Stimulated activated CD8-positive, alpha-beta memory T cell treated with anti-CD3 and anti-CD28 coated beads, Interleukin-2, amount 100 ng/mL, for 48 hours (primary cell): ENCODE data around the gene ZNF879.

Source experiments
- DNase-seq, 2 donors: peaks; one replicate each; pipeline ENCODE4 v3.0.0-alpha.2; 2020; ENCODE audit warnings: low read depth in 2 of 2

Gene ZNF879

DNA sequence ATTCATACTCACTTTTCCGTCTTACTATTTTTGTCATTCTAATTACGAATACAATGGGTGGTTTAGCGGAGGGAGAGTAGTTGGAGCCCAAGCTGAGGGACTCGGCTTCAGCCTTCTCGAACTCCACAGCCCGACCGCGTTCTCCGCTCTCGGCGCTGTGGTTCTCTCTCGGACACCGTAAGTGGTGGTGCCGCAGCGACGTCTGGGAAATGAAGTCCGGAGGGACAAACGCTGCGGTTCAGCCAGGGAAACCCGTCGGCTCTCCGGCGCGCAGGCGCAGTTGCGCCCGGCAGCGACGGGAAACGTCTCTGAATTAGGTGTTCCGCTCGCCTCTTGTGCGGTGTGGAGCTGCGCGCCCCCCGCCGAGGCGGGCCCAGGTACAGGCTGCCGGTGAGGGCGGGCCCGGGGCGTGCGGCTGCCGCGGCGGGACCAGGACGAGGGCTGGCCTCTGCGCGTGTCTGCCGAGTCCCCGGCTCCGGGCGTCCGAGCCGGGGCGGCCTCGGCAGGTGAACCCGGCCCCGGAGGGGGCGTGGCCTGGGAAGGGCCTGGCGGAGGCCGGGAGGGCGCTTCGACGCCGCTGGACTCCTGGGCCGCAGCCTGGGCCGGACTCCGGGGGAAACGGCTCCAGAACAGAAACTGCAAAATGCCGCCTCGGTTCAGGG, at the start of gene ZNF879:
Gene ZNF879 (plus strand): TSS at position 277 of the 662 bp plus-strand sequence. CDS start 1,201 bp downstream, outside the sequence.
- DNase-seq: peak; percentile 84 to 85

DNA sequence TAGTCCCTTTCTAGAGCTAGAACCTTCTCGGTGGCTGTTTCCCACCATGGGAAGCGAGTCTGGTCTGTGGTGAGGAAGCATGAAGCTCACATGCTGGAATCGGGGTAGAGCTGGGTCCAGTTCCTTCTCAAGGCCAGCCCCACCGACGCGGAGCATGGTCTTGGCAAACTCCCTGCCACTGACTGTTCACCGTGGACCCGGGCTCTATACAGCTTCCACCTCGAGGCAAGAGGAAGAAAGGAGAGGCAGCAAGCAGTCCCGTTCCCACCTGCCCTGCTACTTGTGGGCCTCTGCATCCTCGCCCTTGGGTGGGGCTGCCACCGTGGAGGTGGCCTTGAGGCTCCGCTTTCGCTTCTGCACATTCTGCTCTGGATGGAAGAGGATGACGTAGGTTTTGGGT, 42.2 kb upstream of the ZNF879 start:
- DNase-seq: no peak

DNA sequence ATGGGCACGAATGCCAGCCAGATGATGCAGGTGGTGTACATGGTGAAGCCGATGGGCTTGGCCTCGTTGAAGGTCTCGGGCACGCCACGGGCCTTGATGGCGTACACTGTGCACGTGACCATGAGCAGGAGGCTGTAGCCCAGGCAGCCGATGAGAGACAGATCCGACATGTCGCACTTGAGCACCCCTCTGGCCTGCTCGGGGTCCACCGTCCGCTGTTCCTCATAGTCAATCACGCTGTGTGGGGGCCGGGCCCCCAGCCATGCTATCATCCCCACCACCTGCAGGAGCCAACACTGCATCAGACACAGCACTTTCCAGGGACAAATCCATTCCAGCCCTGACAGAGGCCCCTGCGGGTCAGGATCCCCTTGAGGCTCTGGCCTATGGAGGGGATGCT, 40.7 kb upstream of the ZNF879 start:
- DNase-seq: no peak

DNA sequence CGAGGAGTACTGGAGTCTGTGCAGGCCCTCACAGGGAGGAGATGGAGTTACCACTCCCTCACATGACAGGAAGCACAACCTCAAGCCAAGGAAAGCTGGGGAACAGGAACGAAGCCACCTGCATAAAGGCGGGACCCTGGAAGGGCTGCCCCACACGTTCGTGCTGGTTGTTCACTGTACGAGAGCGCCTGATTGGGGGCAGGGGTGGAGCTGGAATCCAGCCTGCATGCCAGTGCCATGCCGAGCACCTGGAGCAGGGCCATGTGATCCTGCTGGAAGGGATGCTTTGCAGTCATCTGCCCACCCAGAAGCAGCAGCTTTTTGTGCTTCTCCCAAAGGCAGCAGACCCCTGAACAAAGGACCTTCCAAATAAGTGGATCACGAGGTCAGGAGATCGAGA, 39.9 kb upstream of the ZNF879 start:
- no peak for DNase-seq

DNA sequence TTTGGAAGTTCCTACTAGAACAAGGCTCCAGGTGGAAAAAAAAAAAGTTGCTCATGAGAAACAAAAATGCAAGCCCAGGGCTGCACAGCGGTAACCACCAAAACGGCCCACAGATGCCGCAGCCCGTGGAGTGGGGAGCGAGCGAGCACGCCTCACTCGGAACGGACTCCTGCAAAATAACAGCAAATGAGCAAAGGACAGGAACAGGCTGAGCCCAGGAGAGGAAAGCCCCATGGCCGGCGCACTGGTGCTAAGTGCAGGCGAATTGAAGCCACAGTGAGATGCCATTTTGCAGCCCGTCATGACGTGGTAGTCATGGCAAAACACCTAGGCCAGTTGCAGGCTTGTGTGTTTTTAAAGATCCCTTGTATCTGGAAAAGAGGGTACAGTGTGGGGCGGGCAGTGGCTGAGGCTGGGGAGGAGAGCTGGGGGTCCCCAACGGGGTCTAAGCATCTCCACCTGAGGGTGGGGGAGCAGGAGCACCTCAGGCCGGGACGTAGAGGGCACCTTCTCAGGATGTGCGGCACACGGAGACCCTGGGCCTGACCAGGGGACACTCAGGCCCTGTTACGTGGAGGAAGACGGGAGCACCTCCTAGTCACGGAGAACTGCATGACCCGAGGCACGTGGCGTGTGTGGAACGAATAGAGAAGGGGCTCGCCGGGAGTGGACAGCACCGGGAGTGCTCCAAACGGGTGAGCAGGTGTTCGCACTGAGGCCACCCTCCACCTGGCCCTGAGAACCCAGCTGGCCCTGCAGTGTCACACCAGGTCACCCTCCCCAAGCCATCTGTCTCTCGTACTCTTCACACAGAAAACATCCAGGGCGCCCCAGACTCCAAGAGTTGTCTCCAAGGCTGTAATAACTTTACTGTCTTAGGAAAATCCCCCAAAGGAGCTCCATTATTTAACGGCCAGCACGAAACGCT, 39.2 kb upstream of the ZNF879 start:
- no peak for DNase-seq

DNA sequence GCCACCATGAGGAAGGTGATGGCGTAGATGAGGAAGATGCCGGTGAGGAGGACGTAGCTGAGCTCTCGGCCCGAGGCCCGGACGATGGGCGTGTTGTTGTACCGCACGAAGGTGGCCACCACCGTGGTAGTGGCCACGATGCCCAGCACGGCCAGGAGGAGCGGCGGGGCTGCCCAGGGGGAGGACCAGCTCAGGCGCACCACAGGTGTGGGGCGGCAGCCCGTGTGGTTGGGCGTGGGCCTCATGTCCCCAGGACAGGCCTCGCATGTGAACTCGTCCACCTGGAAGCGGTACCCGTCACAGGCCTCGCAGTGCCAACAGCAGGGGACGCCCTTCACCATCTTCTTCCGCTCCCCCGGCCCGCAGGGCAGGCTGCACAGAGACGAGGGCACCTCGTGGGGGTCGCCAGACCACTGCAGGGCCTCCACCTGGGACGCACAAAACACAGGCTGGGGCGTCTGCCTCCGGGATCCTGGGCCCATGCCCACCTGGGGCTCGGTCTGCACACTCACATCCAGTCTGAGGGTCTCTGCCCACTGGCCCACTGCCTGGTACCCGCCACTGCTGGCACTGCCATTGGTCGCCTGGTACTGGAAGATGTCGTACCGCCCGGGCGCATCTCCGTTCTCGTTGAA, 37.2 kb upstream of the ZNF879 start:
- DNase-seq: no peak

DNA sequence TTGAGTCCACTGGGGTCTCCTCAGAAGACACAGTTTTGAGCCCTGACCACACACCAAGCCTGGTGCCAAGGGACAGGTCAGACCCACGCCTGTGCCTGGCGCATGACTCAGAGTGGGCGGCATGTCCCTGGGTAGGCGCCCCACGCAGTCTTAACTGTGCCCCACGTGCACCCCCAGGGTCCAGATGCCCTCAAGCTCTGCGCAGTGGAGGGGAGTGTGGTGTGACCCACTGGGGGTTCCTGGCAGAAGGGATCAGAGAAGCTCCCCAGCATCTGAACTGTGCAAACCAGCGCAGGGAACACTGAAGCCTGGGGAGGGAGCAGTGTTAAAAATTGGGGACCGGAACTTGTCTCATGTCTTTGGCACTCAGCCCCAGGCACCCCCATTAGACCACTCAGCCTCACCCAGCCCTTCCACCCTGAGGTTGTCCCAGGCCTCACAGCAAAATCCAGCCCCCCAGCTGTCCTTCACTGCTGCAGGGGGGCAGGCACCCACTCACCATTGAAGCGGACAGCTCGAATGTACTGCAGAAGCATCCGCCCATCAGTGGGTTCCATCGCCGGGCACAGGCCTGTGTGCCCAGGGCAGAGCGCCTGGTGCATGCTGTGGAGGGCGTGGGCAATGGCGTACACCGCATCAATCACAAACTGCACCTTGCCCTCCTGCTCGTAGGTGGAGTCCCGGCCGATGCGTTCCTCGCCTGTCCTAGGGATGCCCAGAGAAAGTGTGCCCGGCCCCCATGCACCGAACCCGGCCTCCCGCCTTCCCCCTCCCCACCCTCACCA, 35.0 kb upstream of the ZNF879 start:
- DNase-seq: no peak

DNA sequence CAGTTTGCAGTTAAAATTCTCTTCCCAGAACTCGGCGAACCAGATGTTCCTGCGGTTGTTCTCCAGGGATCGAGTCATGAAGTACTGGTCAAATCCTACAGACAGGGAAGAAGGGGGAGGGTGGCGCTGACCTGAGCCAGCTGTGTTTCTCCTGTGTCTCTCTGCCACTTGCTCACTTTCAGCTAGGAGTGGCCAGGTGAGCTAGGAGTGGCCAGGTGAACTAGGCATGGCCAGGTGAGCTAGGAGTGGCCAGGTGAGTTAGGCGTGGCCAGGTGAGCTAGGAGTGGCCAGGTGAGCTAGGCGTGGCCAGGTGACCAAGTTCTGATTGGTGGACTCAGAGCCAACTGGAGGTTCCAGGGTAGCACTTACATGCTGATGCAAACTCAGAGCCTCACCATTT, 34.3 kb upstream of the ZNF879 start:
- DNase-seq: no peak

DNA sequence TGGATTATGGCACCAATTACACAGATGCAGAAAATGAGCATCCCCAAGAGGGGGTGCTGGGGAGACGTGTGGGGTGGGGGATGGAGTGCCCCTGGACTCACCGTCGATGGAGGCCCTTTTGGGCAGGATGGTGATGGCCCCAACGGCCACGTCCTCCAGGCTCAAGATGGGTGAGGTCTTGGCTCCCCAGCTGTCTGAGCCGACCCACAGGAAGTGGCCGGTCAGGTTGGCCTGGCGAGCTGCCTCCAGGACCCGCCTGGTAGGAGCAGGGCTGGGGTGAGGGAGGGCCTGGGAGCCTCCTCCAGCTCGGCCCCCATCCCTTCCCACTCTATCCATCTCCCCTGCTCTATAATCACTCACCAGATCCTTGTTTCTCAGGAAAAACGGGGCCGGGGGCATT, 33.1 kb upstream of the ZNF879 start:
- DNase-seq: no peak

DNA sequence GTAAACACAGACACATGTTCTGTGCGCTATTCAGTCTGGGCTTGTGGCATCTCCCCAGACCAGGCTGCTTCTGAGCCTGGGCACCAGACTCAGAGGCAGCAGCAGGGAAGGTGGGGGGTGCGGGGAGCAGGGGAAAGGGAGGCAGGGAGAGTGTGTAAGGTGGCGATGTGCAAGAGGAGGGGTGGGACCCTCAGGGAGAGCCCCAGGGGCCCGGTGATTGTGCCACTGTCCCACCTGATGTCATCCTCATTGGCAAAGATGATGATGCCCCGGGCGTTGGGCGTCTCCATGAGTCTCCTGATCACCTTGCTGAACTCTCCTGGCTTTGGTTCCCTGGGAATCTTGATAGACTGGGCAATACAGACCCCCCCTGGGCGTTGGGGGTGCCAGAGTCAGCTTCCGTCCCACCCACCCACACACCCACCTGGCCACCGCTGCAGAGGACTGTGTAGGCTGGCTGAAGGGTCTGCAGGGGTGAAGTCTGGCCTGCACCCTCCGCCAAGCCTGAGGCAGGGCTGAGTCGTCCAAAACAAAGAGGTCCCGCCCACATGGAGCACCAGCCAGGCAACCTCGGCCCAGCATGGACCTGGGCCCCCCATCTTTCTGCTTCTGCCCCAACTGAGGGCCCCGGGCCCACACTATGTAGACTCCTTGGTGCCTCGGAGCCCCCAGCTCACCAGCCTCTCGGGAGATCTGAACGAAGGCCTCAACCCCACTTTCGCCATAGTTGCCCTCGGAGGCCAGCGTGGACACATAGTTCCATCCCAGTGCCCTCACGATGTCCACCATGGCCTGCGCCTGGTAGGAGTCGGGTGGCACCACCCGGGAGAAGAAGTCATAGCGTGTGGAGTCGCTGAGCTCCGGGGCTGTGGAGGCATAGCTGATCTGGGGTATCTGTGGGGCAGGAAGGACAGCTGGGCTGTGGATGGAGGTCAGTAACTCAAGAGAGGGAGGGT, 32.1 kb upstream of the ZNF879 start:
- DNase-seq: no peak

DNA sequence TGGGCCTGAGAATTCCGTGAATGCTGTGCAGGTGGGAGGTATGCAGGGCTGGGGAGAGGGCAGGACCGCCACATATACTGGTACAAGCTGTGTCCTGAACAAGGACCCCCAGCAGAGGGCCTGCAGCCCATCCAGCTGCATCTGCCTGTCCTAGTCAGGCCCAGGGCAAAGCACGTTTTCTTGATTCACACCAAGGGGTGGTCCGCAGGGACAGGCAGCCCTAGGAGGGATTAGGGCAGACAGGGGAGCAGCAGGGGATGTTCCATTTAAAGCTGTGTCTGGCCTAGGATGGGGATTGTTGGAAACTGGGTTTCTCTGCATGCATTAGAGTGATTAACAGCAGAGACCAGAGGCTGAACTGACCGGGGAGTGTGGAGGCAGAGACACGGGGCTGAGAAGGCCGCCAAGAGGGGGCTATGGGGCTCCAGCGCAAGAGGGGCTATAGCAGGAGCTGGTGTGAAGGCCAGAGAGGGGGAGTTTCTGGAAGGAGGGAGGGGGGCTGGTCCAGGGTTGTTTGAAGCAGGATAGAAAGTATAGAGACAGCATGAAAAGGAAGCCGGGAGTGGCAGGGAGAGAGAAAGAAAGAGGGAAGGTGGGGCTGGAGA, 31.2 kb upstream of the ZNF879 start:
- DNase-seq: no peak

DNA sequence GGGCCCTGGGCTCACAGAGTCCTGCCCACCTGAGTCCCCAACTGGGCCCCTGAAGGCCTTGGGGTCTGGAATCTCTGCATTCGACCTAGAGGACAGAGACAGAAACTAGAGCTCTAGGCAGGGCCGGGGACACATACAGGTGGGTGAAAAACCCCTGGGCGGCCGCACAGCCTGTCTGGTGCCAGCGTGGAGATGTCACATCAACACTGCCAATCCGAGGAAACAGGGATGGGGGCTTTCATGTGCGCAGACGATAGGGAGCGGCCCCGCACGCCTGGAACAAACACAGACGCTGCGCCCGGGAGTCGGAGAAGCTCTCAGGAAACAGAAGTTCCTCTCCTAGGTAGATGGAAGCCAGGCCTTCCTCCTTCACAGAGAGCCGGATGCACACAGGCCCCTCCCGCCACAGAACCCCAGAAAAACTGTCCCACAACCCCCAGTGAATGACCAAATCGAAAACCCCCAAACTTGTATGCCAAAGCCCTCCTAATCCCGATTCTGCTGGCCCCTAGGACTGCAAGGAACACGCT, 30.3 kb upstream of the ZNF879 start:
- no peak for DNase-seq

DNA sequence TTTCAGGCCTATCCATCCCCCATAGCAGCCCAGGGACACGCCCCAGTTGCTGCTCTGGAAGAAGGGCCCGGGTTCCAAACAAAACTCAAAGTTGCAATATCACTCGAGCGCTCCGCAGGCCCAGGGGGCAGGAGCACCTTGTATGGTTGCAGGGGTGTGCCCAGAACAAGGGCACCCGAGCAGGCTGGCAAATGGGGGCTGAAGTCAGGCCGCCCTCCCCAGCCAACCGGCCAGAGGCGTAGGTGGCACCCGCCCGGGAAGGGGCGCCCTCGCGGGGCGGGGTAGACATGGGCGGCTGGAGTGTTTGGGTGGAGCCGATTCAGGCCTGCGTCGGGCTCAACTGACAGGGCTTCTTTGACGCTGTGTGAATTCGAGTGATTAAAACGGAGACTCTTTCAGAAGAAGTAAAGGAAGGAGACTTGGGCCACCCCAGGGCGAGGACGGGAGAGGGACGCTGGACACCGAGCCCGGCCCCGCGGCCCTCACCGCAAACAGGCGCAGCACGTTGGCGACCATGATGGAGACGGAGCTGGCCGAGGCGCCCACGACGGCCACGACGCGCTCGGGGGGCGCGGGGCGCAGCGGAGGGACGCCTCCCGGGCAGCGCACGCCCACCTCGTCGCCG, 29.5 kb upstream of the ZNF879 start:
- DNase-seq: no peak

DNA sequence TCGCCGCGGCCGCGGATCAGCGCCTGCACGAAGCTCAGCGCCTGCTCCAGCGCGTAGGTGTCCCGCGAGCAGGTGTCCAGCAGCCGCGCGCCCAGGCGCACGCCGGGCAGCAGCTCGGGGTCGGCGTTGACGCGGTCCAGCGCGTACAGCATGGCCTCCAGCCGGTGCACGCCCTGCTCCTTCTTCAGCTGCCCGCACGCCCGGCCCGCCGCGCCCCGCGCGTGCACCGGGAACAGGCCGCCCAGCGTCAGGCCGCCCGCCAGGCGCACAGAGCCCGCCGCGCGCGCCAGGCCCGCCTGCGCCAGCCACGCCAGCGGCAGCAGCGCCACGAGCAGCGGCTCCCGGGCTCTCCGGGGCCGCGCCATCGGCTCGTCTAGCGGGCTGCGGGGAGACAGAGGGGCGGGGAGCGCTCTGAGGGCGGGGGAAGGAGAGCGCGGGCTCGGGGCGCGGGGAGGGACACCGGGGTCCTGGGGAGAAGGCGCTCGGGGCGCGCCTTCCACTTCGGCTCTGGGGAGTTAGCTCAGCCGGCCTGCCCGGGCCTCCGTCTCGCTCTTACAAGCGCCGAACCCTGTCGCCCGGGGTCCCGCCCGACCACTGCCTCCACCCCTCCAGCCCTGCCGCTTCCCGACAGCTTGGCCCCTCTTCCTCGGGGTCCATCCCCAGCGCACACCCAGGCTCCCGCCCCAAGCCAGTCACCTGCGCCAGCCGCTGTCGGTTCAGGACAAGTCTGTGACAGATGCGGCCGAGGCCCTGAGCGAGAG, 28.8 kb upstream of the ZNF879 start, which contains the start of gene GRM6:
Gene GRM6 (minus strand): TSS at position 741 of the 761 bp plus-strand sequence. CDS start 376 bp downstream, at position 365.
- DNase-seq: no peak

DNA sequence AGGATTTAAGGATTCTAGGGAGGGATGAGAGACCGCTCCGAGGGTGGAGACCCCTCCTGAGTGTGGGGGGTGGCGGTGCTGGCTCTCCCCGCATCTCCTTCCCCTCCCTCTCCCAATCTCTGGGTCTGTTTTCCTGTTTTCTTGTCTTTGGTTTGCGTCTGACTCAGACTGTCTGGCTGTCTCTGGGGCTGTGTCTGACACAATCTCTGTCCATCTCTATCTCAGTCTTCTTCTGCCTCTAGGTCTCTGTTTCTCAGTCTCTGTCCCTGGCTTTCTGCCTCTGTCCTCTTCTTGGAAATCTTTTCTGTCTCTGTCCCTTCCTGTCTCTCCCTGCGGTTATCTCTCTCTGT, 28.3 kb upstream of the ZNF879 start:
- DNase-seq: no peak

DNA sequence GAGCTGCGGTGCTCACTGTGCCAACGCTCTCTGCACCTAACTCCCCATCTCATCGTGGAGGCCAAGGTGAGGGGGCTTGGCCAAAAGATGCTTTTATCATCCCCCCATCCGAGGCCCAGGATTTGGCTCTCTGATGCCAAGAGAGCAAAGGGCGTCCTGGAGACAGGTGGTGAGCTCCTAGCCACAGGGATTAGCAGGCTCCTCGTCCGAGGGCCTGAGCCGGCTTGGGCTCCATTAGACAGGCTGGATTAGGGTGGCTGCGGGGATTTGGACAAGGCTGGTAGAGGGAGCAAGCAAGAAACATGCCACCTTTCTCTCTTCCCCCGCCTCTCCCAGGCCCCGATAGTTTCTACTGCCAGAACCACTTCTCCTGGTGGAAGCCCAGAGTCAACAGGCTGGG, 27.4 kb upstream of the ZNF879 start:
- no peak for DNase-seq

DNA sequence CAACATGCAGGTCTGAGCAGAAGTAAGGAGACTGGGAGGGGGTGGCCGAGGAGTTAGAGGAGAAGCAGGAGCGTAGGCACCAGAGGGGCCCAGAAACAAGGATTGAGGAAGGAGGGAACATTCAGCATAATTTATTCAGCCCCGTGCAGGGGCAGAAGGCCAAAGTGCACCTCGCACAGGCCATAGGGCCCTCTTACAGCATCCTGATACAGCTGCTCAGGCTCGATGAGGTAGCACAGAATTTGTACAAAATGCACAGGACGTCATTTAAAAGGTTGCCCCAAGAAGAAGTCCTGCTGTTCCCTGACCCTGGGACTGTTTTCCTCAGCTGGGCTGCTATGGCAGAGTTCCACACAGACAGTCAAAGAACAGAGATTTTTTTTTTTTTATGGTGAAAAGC, 26.4 kb upstream of the ZNF879 start:
- DNase-seq: no peak

DNA sequence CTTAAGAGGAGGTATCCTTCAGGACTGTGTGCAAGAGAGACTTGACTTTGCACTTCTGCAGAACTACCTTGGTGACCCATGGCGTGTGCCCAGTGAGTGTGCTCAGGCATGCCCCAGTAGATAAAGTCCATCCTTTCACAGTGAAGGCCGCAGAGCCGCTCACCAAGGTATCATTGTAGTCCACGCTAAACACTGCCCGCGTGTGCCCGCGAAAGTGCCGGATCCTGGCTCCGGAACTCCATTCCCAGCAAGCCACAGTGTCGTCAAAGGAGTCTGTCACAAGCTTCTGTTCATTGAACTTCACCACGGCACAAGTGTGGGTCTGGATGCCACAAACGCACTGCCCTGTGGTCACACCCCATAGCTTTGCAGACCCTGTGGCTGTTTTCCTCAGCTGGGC, 25.2 kb upstream of the ZNF879 start:
- no peak for DNase-seq

DNA sequence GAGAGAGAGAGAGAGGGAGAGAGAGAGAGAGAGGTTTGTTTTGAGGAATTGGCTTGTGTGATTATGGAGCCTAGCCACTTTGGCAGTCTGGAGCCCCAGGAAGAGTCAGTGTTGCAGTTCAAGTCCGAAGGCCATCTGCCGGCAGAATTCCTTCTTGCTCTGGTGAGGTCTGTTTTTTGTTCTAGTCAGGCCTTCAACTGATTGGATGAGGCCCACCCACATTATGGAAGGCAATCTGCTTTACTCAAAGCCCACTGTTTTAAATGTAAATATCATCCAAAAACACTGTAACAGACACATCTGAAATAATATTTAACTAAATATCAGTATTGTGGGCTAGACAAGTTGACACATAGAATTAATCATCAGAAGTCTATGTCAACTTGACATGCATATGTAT, 17.0 kb upstream of the ZNF879 start:
- no peak for DNase-seq
